NCI-H2196 (cell line): ENCODE results near the gene H2BK1.

ENCODE experiments used
- DNase-seq: peaks from one replicate; lab custom pipeline; 2025; ENCODE audit not compliant: unreplicated experiment; lab: John Stamatoyannopoulos, UW

H2BK1 gene

GRCh38 chr7:151232917-151233701, 22.8 kb upstream of the H2BK1 start:
- no peak for DNase-seq

DNA sequence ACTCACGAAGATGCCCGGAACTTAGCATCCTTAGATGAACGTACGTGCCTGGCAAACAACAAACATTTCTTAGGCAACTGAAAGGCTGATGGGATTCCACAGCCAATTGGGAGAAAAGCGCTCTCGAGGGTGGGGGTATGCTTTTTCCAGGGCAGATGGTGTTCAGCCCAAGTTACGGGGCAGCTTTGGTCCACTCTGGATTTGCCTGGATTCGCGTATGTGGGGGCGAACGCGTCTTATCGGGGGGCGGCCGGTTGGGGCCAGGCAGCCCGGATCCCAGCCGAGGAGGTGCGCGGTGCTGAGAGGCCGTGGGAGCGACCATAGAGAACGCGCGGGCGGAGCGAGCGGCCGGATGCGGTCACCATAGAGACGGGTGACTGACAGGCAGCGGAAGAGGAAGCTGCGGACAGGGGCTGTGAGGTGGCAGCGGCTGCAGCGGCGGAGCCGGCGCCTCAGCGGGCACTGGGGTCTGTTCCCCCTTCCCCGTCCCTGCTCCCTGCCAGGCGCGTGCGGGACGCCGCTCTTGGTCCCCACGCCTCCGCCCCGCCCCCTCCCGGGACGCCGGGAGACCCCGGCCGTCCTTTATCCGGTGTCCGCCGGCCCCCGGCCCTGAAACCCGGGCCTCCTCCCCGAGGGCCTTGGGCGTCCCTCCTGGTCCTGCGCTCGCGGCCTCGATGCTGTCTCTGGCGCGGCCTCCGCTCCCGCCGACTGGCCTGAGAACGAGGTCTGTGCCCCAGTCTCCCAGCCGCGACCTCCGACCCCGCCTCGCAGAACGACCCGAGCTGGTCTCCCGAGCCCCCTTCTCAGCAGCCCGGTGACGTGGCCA, 22.0 kb upstream of the H2BK1 start, which contains the start of gene CHPF2:
CHPF2 (plus strand) TSS at position 393 of the 826 bp plus-strand sequence. CDS start 1,529 bp downstream, outside the sequence.
- DNase-seq, result peak; percentile 72

DNA sequence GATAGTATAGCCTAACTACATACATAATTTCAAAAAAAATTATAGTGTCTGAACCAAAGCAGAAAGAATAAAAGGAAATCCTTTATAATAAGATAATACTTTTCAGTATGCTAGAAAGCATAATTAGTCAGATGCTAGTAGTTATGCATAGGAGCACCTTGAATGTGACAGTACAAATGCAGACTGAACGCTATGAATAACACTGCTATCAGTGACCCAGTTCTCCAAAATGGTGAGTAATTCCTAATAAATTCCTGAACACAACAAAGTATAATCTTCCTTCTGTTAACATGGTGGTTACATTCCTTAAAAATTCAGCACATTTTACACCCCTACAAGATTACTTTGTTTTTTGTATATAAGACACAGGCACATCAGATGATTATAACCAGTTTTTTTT, 20.8 kb upstream of the H2BK1 start:
- DNase-seq, result no peak

- no peak for DNase-seq
Measured at GRCh38 chr7:151229249-151229648, 19.0 kb upstream of the H2BK1 start.

GRCh38 chr7:151228024-151228866, 18.0 kb upstream of the H2BK1 start:
- DNase-seq, result no peak

DNA sequence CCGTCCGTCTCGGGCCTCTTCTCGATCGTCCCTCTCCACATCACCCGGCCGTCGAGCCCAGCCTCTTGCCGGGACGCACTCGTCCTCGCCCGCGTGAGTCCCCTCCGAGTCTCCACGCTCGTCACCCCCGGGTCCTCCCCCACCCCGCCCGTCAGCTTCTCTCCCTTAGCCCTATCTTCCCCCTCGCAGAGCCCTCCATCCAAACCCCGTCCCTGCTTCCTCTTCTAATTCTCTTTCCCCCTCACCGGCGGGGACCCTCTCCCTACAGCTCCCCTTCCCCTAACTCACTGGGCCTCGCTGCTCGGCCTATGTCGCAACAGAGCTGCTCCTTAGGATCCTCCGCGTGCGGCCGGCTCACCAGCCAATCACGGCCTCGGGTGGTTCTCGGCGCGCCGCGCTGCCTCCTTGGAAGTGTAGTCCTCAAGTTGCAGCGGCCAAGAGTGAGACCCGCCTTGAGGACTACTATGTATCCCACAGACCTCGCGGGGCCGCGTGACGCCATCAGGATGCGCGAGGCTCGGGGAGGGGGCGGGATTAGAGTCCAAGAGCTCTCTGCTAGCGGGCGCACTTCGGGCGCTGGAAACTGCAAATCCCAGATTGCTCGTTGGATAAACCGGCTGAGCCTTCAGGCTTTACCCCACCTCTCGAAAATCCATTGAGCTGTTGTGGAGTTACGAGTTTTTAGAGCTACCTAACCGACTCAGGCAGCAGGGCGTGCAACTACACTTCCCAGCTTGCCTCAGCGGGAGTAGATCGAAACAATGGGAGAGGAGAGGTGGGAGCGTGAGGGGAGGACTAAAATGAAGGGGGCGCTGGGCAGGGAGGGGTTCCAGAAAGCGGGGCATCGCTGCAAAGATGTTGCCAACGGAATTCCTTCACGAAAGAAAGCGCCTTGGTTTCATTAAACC, 16.8 kb upstream of the H2BK1 start, which contains the start of gene ABCF2:
ABCF2 (minus strand) TSS at position 331 of the 908 bp plus-strand sequence. CDS start 747 bp downstream, outside the sequence.
- peak; percentile 92 for DNase-seq

- no peak for DNase-seq
Measured at GRCh38 chr7:151226560-151226874, 16.2 kb upstream of the H2BK1 start.

DNA sequence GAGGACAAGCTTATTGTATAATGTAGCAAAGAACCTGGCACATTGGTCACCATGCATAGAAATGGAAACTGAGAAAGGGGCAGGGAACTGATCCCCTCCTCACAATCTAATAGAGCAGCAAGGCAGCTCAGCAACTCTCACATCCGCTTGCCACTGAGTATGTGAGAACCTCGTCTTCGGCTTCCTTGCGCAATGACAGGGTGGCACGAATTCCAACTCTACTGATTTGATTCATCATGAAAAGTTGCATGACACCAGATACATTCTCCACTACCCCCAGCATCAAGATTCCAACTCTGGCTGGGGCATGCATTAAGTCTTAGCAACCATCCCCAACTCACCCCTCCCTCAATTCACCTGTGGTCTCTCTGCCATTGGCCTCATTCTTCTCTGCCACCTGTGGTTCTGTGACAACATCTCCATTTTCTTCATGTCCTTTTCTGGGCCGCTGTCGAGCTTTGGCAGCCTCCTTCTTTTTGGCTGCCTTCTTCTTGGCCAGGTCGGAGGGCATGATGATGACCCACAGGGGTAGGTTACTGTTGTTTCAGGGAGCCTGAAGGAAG, 15.7 kb upstream of the H2BK1 start:
- DNase-seq, result no peak

GRCh38 chr7:151223728-151224127, 13.4 kb upstream of the H2BK1 start:
- no peak for DNase-seq

- DNase-seq, result no peak
Measured at GRCh38 chr7:151218170-151218569, 7.9 kb upstream of the H2BK1 start.

GRCh38 chr7:151215396-151215795, 5.1 kb upstream of the H2BK1 start:
- DNase-seq, result no peak

- no peak for DNase-seq
Measured at GRCh38 chr7:151213826-151214225, 3.5 kb upstream of the H2BK1 start.

DNA sequence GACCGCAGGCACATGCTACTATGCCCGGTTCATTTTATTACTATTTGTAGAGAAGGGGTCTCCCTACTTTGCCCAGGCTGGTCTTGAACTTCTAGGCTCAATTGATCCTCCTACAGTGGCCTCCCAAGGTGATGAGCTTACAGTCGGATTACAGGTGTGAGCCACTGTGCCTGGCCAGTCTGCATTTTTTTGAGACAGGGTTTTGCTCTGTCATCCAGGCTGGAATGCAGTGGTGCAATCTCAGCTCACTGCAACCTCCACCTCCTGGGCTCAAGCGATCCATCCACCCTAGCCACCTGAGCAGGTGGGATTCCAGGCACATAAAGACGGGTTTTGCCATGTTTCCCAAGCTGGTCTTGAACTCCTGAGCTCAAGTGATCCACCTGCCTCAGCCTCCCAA, 2.3 kb upstream of the H2BK1 start:
- no peak for DNase-seq

DNA sequence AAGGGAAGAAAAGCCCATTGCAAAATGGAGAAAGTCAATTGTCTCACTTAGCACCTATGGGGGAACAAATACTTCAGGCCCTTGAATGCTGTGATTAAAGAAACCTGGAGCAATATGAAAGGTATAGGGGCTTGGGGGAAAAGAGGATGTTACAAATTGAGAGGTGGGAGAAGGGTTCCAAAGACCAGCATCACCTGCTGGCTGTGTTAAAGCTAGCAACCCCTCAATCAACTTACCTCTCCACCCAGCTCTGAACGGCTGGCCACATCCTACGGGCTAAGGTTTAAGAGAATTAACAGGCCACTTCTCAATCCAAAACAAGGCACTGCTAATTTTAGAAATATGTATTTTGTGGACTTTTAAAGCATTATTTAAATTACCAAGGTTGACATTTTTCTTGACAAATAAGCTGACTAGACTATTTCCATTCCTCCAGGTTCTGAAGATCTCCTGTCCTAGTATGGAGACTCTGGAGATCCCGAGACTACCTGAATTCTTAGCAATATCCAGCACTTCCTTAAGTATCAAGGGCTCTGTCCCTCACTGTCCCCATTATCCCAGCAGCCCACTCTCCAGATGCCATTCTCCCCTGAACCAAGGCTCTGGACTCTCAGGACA, 976 bp upstream of the H2BK1 start:
- DNase-seq, result no peak

- DNase-seq, result no peak
Measured at GRCh38 chr7:151209588-151209987, 700 bp downstream of the H2BK1 start.

GRCh38 chr7:151208253-151208862, 1.9 kb downstream of the H2BK1 start:
- DNase-seq, result no peak

DNA sequence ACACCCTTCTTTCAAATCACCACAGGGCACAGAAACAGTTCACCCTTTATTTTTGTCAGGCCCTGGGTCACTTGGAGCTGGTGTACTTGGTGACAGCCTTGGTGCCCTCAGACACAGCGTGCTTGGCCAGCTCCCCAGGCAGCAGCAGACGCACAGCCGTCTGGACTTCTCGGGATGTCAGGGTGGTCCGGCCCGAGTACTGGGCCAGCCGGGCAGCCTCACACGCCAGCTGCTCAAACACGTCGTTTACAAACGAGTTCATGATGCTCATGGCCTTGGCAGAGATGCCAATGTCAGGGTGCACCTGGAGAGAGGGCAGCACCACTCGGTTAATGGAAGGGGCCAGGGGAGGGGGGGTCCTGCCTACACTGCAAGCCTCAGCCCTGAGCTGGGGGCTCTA, 2.5 kb downstream of the H2BK1 start:
- no peak for DNase-seq

DNA sequence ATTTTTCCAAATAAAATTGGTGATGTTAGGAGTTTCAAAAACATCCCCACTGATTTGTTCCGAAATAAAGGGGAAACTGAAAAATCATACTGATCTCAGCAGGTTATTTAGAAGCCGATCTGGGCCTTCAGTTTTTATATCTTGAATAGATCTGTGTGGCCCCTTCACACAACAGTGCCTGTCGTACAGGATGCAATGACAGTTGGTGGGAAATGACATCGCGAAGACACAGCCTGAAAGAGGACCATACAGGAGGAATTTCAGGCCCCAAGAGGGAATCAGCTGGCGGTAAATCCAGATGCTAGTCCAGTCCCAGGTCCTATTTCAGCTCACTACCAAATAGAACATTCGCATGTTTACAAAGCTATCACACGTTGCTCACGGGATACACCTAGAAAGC, 3.0 kb downstream of the H2BK1 start:
- no peak for DNase-seq

- no peak for DNase-seq
Measured at GRCh38 chr7:151206914-151207313, 3.4 kb downstream of the H2BK1 start.
